HEK293 (cell line): Measurements from ENCODE around the gene ADAMTSL5.

Experiments
- SP3 ChIP-seq: fragments of 450-650 bp; formaldehyde crosslinking; IDR thresholded peaks from 2 replicates; pipeline ENCODE4 v1.5.1; 2016; ENCODE audit warnings: missing biosample characterization, missing genetic modification characterization
- ZNF335 ChIP-seq: fragments of 450-650 bp; formaldehyde crosslinking; conservative IDR thresholded peaks from 2 replicates; pipeline ENCODE4 v1.5.1; 2016; ENCODE audit warnings: missing biosample characterization, missing genetic modification characterization
- ZNF843 ChIP-seq: fragments of 450-650 bp; formaldehyde crosslinking; IDR thresholded peaks from 2 replicates; pipeline ENCODE4 v1.5.1; 2016; ENCODE audit warnings: missing biosample characterization, missing genetic modification characterization
- TF ChIP-seq, protein P1 (sequence below): fragments of 450-650 bp; formaldehyde crosslinking; IDR thresholded peaks from 2 replicates; pipeline ENCODE4 v1.5.1; 2016; ENCODE audit warnings: missing biosample characterization, missing genetic modification characterization
- TF ChIP-seq, protein P2 (sequence below): fragments of 450-650 bp; formaldehyde crosslinking; IDR thresholded peaks from 2 replicates; pipeline ENCODE4 v1.5.1; 2016; ENCODE audit warnings: missing biosample characterization, missing genetic modification characterization

DNA sequence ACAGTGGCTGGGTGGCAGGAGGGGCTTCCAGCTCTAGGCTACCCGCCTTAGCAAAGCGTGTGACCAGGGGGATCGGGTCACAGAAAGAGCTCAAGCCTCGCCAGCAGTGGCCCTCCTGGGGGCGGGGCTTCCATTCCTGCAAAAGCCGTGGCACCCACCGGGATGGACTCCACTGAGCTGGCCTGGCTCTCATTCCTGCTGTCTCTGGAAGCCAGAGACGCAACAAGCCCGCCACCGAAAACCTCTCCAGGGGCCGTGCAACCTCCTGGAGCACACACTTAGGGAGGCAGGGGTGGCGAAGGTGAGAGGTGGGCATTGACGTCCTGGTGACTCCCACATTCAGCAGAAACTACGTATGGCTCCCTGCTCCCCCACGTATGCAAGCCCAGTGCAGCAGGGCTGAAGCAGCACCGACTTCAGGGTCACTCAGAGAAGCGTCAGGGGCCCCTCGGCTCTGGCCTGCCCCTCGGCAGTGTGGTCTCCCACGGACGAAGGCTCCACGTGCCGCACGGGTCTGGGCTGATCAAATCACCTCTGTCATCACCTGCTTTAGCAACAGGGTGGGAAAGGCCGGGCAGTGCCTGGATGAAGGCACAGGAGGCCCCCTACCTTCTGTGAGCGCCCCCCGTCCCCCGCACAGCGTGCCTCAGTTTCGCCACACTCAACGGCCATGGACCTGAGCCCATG, 36.9 kb downstream of the ADAMTSL5 start:
- TF ChIP-seq ZNF335 (tag by site-specific recombination) (no peak), ZNF843 (no peak), SP3 (no peak)
- TF ChIP-seq, protein P1, sequence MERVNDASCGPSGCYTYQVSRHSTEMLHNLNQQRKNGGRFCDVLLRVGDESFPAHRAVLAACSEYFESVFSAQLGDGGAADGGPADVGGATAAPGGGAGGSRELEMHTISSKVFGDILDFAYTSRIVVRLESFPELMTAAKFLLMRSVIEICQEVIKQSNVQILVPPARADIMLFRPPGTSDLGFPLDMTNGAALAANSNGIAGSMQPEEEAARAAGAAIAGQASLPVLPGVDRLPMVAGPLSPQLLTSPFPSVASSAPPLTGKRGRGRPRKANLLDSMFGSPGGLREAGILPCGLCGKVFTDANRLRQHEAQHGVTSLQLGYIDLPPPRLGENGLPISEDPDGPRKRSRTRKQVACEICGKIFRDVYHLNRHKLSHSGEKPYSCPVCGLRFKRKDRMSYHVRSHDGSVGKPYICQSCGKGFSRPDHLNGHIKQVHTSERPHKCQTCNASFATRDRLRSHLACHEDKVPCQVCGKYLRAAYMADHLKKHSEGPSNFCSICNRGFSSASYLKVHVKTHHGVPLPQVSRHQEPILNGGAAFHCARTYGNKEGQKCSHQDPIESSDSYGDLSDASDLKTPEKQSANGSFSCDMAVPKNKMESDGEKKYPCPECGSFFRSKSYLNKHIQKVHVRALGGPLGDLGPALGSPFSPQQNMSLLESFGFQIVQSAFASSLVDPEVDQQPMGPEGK (tag by site-specific recombination): no peak
- TF ChIP-seq, protein P2, sequence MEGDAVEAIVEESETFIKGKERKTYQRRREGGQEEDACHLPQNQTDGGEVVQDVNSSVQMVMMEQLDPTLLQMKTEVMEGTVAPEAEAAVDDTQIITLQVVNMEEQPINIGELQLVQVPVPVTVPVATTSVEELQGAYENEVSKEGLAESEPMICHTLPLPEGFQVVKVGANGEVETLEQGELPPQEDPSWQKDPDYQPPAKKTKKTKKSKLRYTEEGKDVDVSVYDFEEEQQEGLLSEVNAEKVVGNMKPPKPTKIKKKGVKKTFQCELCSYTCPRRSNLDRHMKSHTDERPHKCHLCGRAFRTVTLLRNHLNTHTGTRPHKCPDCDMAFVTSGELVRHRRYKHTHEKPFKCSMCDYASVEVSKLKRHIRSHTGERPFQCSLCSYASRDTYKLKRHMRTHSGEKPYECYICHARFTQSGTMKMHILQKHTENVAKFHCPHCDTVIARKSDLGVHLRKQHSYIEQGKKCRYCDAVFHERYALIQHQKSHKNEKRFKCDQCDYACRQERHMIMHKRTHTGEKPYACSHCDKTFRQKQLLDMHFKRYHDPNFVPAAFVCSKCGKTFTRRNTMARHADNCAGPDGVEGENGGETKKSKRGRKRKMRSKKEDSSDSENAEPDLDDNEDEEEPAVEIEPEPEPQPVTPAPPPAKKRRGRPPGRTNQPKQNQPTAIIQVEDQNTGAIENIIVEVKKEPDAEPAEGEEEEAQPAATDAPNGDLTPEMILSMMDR (tag by site-specific recombination): no peak
